HG02759 (cell line): ENCODE measurements around the gene LTB.

Experiments used
- ATAC-seq: cut with Tn5 transposase; IDR thresholded peaks from one replicate; pipeline ENCODE4 v1.9.1; 2021; ENCODE audit warnings: mild to moderate bottlenecking, moderate library complexity; ENCODE audit not compliant: unreplicated experiment

Gene LTB

GRCh38 chr6:31531771-31532643 lies 50.2 kb downstream of the LTB start:
- ATAC-seq = no peak

GRCh38 chr6:31531162-31531561 lies 51.1 kb downstream of the LTB start:
- no peak for ATAC-seq

DNA sequence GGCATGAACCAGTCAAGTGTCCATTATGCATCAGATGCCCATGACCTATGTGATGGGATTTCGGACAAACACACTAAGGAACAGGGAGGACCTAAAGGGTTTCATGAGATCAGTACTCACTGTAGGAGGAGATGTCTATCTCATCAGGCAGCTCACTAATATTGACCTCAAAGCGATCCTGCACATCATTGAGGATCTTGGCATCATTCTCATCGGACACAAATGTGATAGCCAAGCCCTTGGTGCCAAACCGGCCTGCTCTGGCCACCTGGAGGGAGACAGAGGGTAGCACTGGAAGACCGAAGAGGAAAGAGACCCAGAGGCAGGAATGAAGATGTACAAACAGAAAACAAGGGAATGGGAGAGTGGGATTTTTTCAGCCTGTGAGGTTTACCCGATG lies 51.6 kb downstream of the LTB start:
- ATAC-seq = no peak
